ENCODE data around the gene SBK2.

GRCh38 chr19:55539090-55539984, 2.4 kb upstream of the SBK2 start:
- TF ChIP-seq CTCF (IDR thresholded peaks at IDR 0.05), result no peak
- no peak for TF ChIP-seq POLR2A (IDR thresholded peaks at IDR 0.05)

Data from Peyer's patch (tissue), 4 donors.